SU-DHL-6 (cell line): Measurements from ENCODE around the gene ACAD11.

Experiments used
- H2AFZ ChIP-seq: fragments of 200-600 bp; sonication (generic); 2 replicates; pipeline ENCODE4 v1.6.1; 2014; ENCODE audit warnings: low read depth, mild to moderate bottlenecking, moderate library complexity, mixed read lengths, antibody characterized with exemption, low read length; ENCODE audit not compliant: severe bottlenecking
- H3F3A ChIP-seq: fragments of 200-600 bp; shearing (Covaris generic); 2 replicates; pipeline ENCODE4 v1.6.0; 2016; ENCODE audit warnings: antibody characterized with exemption, mild to moderate bottlenecking; ENCODE audit not compliant: insufficient read depth
- H3K27ac ChIP-seq: fragments of 200-600 bp; sonication (generic); 2 replicates; pipeline ENCODE4 v1.5.1; 2016; ENCODE audit warnings: low read depth, mild to moderate bottlenecking, low read length, moderate library complexity, mixed read lengths
- H3K27me3 ChIP-seq: fragments of 200-600 bp; sonication (generic), shearing (Covaris generic); 2 replicates; pipeline ENCODE4 v1.6.0; 2014; ENCODE audit warnings: mild to moderate bottlenecking, low read length
- H3K36me3 ChIP-seq: fragments of 200-600 bp; sonication (generic); 2 replicates; pipeline ENCODE4 v1.6.1; 2014; ENCODE audit warnings: mild to moderate bottlenecking, low read length, mixed read lengths
- H3K4me2 ChIP-seq: fragments of 300-600, 200-600 bp; shearing (Covaris generic), sonication (generic); 2 replicates; pipeline ENCODE4 v1.6.0; 2014; ENCODE audit warnings: low read length, low read depth, mild to moderate bottlenecking; ENCODE audit not compliant: poor library complexity, severe bottlenecking
- H3K4me3 ChIP-seq: fragments of 200-600 bp; sonication (generic); 2 replicates; pipeline ENCODE4 v1.5.1; 2014; ENCODE audit warnings: antibody characterized with exemption, low read length, mild to moderate bottlenecking, mixed read lengths; ENCODE audit not compliant: insufficient read depth, poor library complexity, severe bottlenecking
- H3K79me2 ChIP-seq: fragments of 200-600 bp; sonication (generic); 2 replicates; pipeline ENCODE4 v1.6.1; 2014; ENCODE audit warnings: mild to moderate bottlenecking, low read length, moderate library complexity; ENCODE audit not compliant: insufficient read depth
- H3K9ac ChIP-seq: fragments of 200-600 bp; sonication (generic); 2 replicates; pipeline ENCODE4 v1.7.0; 2014; ENCODE audit warnings: mild to moderate bottlenecking, low read length
- H3K9me2 ChIP-seq: fragments of 200-600 bp; sonication (generic); replicated peaks from 2 replicates; pipeline ENCODE4 v1.6.1; 2014; ENCODE audit warnings: low read length; ENCODE audit not compliant: insufficient read depth
- H3K9me3 ChIP-seq: fragments of 200-600 bp; sonication (generic); 2 replicates; pipeline ENCODE4 v1.6.1; 2014; ENCODE audit warnings: low read length, mixed read lengths; ENCODE audit not compliant: insufficient read depth
- H4K20me1 ChIP-seq: fragments of 200-600 bp; sonication (generic); 2 replicates; pipeline ENCODE4 v1.6.1; 2014; ENCODE audit warnings: low read depth, mild to moderate bottlenecking, antibody characterized with exemption, low read length, moderate library complexity, mixed read lengths
- CTCF ChIP-seq: fragments of 200-600 bp; sonication (generic); IDR thresholded peaks from one replicate; pipeline ENCODE4 v1.5.1; 2017; ENCODE audit warnings: antibody characterized with exemption, mild to moderate bottlenecking, low read length, moderate library complexity; ENCODE audit not compliant: insufficient read depth, poor library complexity, severe bottlenecking
- EZH2phosphoT487 ChIP-seq: fragments of 200-600 bp; sonication (generic), shearing (Covaris generic); conservative IDR thresholded peaks from 2 replicates; pipeline ENCODE4 v1.6.1; 2018; ENCODE audit warnings: mild to moderate bottlenecking, antibody characterized with exemption, low read length, moderate library complexity, mixed read lengths

The ACAD11 gene

GRCh38 chr3:132538072-132538471 lies 121.5 kb downstream of the ACAD11 start:
- Histone ChIP-seq H3K4me2 (no peak overlapping the region), H3K36me3 (peaks cover 6% of the 10 kb centered on the region; the same call in 1 of the 2 replicates)

GRCh38 chr3:132537297-132537696 lies 122.3 kb downstream of the ACAD11 start:
- Histone ChIP-seq H2AFZ (no peak overlapping the region), H3K27me3 (no peaks in the 10 kb centered on the region), H3F3A (no peaks in the 10 kb centered on the region), H3K9me3 (no peaks in the 10 kb centered on the region), H3K4me2 (no peak overlapping the region), H3K9me2 (no peaks in the 10 kb centered on the region), H3K36me3 (peaks cover 6% of the 10 kb centered on the region; the same call in 1 of the 2 replicates), H3K27ac (no peak overlapping the region), H3K4me3 (no peak overlapping the region), H3K79me2 (no peaks in the 10 kb centered on the region), H4K20me1 (no peaks in the 10 kb centered on the region), H3K9ac (no peak overlapping the region)
- no peak for TF ChIP-seq EZH2phosphoT487

More at GRCh38 chr3:132538072-132538471, 121.5 kb downstream of the ACAD11 start:
- Histone ChIP-seq H3K9me2 (no peaks in the 10 kb centered on the region), H4K20me1 (no peaks in the 10 kb centered on the region), H3F3A (no peaks in the 10 kb centered on the region), H3K79me2 (no peaks in the 10 kb centered on the region), H3K9me3 (no peaks in the 10 kb centered on the region), H3K4me3 (no peak overlapping the region), H3K9ac (no peak overlapping the region), H3K27ac (no peak overlapping the region), H2AFZ (no peak overlapping the region), H3K27me3 (no peaks in the 10 kb centered on the region)
- no peak for TF ChIP-seq EZH2phosphoT487
- no peak for TF ChIP-seq CTCF

GRCh38 chr3:132536442-132537153 lies 123.0 kb downstream of the ACAD11 start:
- Histone ChIP-seq H2AFZ (no peak overlapping the region), H3K9me3 (no peaks in the 10 kb centered on the region), H3K4me3 (no peak overlapping the region), H3K4me2 (no peak overlapping the region), H3F3A (no peaks in the 10 kb centered on the region), H4K20me1 (no peaks in the 10 kb centered on the region), H3K9ac (no peak overlapping the region), H3K9me2 (no peaks in the 10 kb centered on the region), H3K27ac (no peak overlapping the region), H3K36me3 (peaks cover 6% of the 10 kb centered on the region; the same call in 1 of the 2 replicates), H3K79me2 (no peaks in the 10 kb centered on the region), H3K27me3 (no peaks in the 10 kb centered on the region)
- no peak for TF ChIP-seq EZH2phosphoT487
- TF ChIP-seq CTCF = no peak
